Neutrophil (primary cell): ENCODE measurements around the gene BTBD9.

ENCODE experiments used
- H3K27ac ChIP-seq: fragments of 200-600 bp; sonication (generic); 2 replicates; pipeline ENCODE4 v1.5.1; 2016; ENCODE audit warnings: mild to moderate bottlenecking, moderate library complexity
- H3K27me3 ChIP-seq: fragments of 200-600 bp; sonication (generic); 2 replicates; pipeline ENCODE4 v1.6.0; 2016; ENCODE audit warnings: mild to moderate bottlenecking
- H3K36me3 ChIP-seq: fragments of 200-600 bp; sonication (generic); 2 replicates; pipeline ENCODE4 v1.5.1; 2017
- H3K4me1 ChIP-seq, 2 experiments: fragments of 200-600 bp in 1 of 2; sonication (generic) in 1 of 2; 1 replicate in 1 of 2; 2 replicates in 1 of 2; pipeline versions ENCODE4 v1.5.1 to v1.6.1; 2013 to 2016; ENCODE audit warnings: low read depth in 1 of 2, low read length in 1 of 2, mild to moderate bottlenecking in 1 of 2, moderate library complexity in 1 of 2; ENCODE audit not compliant: control insufficient read depth in 1 of 2, insufficient read depth in 1 of 2
- H3K4me3 ChIP-seq, 2 experiments: fragments of 200-600 bp in 1 of 2; sonication (generic) in 1 of 2; 1 replicate in 1 of 2; 2 replicates in 1 of 2; pipeline ENCODE4 v1.5.1; 2013 to 2016; ENCODE audit warnings: low read depth in 1 of 2, low read length in 1 of 2, mild to moderate bottlenecking in 1 of 2, moderate library complexity in 1 of 2
- H3K9me3 ChIP-seq: fragments of 200-600 bp; sonication (generic); 2 replicates; pipeline ENCODE4 v1.5.1; 2016
- CTCF ChIP-seq: fragments of 200-600 bp; sonication (generic); IDR thresholded peaks from 2 replicates; pipeline ENCODE4 v1.5.1; 2016; ENCODE audit warnings: antibody characterized with exemption

Gene BTBD9

GRCh38 chr6:38234141-38234540, 405.6 kb downstream of the BTBD9 start:
- Histone ChIP-seq H3K4me3 (no peak overlapping the region), H3K9me3 (no peaks in the 10 kb centered on the region), H3K27me3 (no peaks in the 10 kb centered on the region), H3K4me1 (no peaks in the 10 kb centered on the region), H3K36me3 (no peaks in the 10 kb centered on the region), H3K27ac (no peak overlapping the region)
- no peak for TF ChIP-seq CTCF

GRCh38 chr6:38233161-38233791, 406.5 kb downstream of the BTBD9 start:
- H3K27me3 ChIP-seq, result no peaks in the 10 kb centered on the region
- no peaks in the 10 kb centered on the region for H3K4me1 ChIP-seq
- H3K27ac ChIP-seq, result no peak overlapping the region
- TF ChIP-seq CTCF, result no peak
- no peaks in the 10 kb centered on the region for H3K9me3 ChIP-seq
- H3K4me3 ChIP-seq, result no peak overlapping the region
- H3K36me3 ChIP-seq, result no peaks in the 10 kb centered on the region

- no peak overlapping the region for H3K27ac ChIP-seq
- H3K9me3 ChIP-seq, result no peaks in the 10 kb centered on the region
- no peaks in the 10 kb centered on the region for H3K36me3 ChIP-seq
- no peak overlapping the region for H3K4me3 ChIP-seq
- no peaks in the 10 kb centered on the region for H3K27me3 ChIP-seq
- TF ChIP-seq CTCF, result no peak
- H3K4me1 ChIP-seq, result no peaks in the 10 kb centered on the region
Observed at GRCh38 chr6:38225766-38226165, 414.0 kb downstream of the BTBD9 start.

- TF ChIP-seq CTCF, result no peak
- H3K4me1 ChIP-seq, result no peaks in the 10 kb centered on the region
- H3K27me3 ChIP-seq, result no peaks in the 10 kb centered on the region
- H3K27ac ChIP-seq, result no peak overlapping the region
- no peaks in the 10 kb centered on the region for H3K36me3 ChIP-seq
- H3K9me3 ChIP-seq, result no peaks in the 10 kb centered on the region
- no peak overlapping the region for H3K4me3 ChIP-seq
Observed at GRCh38 chr6:38221251-38221650, 418.5 kb downstream of the BTBD9 start.

GRCh38 chr6:38220069-38220723, 419.5 kb downstream of the BTBD9 start:
- Histone ChIP-seq H3K27me3 (no peaks in the 10 kb centered on the region), H3K36me3 (no peaks in the 10 kb centered on the region), H3K27ac (no peak overlapping the region), H3K9me3 (no peaks in the 10 kb centered on the region), H3K4me1 (no peaks in the 10 kb centered on the region), H3K4me3 (no peak overlapping the region)
- no peak for TF ChIP-seq CTCF
